ENCODE results near the gene PSMC4.

Gene PSMC4

GRCh38 chr19:39963898-39964297, 7.1 kb upstream of the PSMC4 start:
- TF ChIP-seq TCF12 (IDR thresholded peaks at IDR 0.05; ENCODE audit: low read depth) = no peak

GRCh38 chr19:39966617-39967016, 4.3 kb upstream of the PSMC4 start:
- TF ChIP-seq EGR1 (IDR thresholded peaks at IDR 0.05) = no peak
- TF ChIP-seq MAX (IDR thresholded peaks at IDR 0.05) = no peak
- TF ChIP-seq TEAD4 (IDR thresholded peaks at IDR 0.05) = no peak
- no peak for TF ChIP-seq TAF1 (IDR thresholded peaks at IDR 0.05; ENCODE audit: low read depth)
- TF ChIP-seq ZBTB7A (IDR thresholded peaks at IDR 0.05; ENCODE audit: low read depth) = no peak
- no peak for TF ChIP-seq RAD21 (IDR thresholded peaks at IDR 0.05; ENCODE audit: low read depth)
- no peak for TF ChIP-seq CEBPB (IDR thresholded peaks at IDR 0.05)
- TF ChIP-seq EP300 (IDR thresholded peaks at IDR 0.05; ENCODE audit: borderline replicate concordance) = no peak
- TF ChIP-seq CREB1 (IDR thresholded peaks at IDR 0.05; ENCODE audit: low read depth) = no peak
- TF ChIP-seq USF1 (IDR thresholded peaks at IDR 0.05) = no peak
- no peak for TF ChIP-seq FOXM1 (IDR thresholded peaks at IDR 0.05; ENCODE audit: borderline replicate concordance, low read depth)
- no peak for TF ChIP-seq REST (IDR thresholded peaks at IDR 0.05; ENCODE audit: low read depth)
- TF ChIP-seq YY1 (IDR thresholded peaks at IDR 0.05; ENCODE audit: low read depth) = no peak
- TF ChIP-seq TCF12 (IDR thresholded peaks at IDR 0.05; ENCODE audit: low read depth) = no peak
- TF ChIP-seq NFIC (IDR thresholded peaks at IDR 0.05) = no peak

- no peak for TF ChIP-seq CREB1 (IDR thresholded peaks at IDR 0.05; ENCODE audit: low read depth)
- no peak for TF ChIP-seq MAX (IDR thresholded peaks at IDR 0.05)
- no peak for TF ChIP-seq TCF12 (IDR thresholded peaks at IDR 0.05; ENCODE audit: low read depth)
- TF ChIP-seq FOXM1 (IDR thresholded peaks at IDR 0.05; ENCODE audit: borderline replicate concordance, low read depth) = no peak
These were observed 3.4 kb upstream of the PSMC4 start for GRCh38 chr19:39967561-39967960.

- TF ChIP-seq EGR1 (IDR thresholded peaks at IDR 0.05) = no peak
- no peak for TF ChIP-seq TCF12 (IDR thresholded peaks at IDR 0.05; ENCODE audit: low read depth)
- no peak for TF ChIP-seq ZBTB7A (IDR thresholded peaks at IDR 0.05; ENCODE audit: low read depth)
- TF ChIP-seq EP300 (IDR thresholded peaks at IDR 0.05; ENCODE audit: borderline replicate concordance) = no peak
These were observed 2.2 kb upstream of the PSMC4 start for GRCh38 chr19:39968789-39969188.

- TF ChIP-seq RAD21 (IDR thresholded peaks at IDR 0.05; ENCODE audit: low read depth) (no peak), TEAD4 (IDR thresholded peaks at IDR 0.05) (no peak), FOXM1 (IDR thresholded peaks at IDR 0.05; ENCODE audit: borderline replicate concordance, low read depth) (no peak), TAF1 (IDR thresholded peaks at IDR 0.05; ENCODE audit: low read depth) (no peak), CEBPB (IDR thresholded peaks at IDR 0.05) (no peak), MAX (IDR thresholded peaks at IDR 0.05) (no peak), EP300 (IDR thresholded peaks at IDR 0.05; ENCODE audit: borderline replicate concordance) (no peak), TCF12 (IDR thresholded peaks at IDR 0.05; ENCODE audit: low read depth) (no peak), USF1 (IDR thresholded peaks at IDR 0.05) (no peak), EGR1 (IDR thresholded peaks at IDR 0.05) (no peak)
These were observed 1.7 kb upstream of the PSMC4 start for GRCh38 chr19:39969266-39969665.

GRCh38 chr19:39969681-39970424, 1.1 kb upstream of the PSMC4 start:
- TF ChIP-seq USF1 (IDR thresholded peaks at IDR 0.05) (no peak), NFIC (IDR thresholded peaks at IDR 0.05) (no peak), FOXM1 (IDR thresholded peaks at IDR 0.05; ENCODE audit: borderline replicate concordance, low read depth) (no peak), CEBPB (IDR thresholded peaks at IDR 0.05) (no peak), TCF12 (IDR thresholded peaks at IDR 0.05; ENCODE audit: low read depth) (no peak), MAX (IDR thresholded peaks at IDR 0.05) (no peak), YY1 (IDR thresholded peaks at IDR 0.05; ENCODE audit: low read depth) (no peak), EP300 (IDR thresholded peaks at IDR 0.05; ENCODE audit: borderline replicate concordance) (no peak)

- no peak for TF ChIP-seq EGR1 (IDR thresholded peaks at IDR 0.05)
- TF ChIP-seq ZBTB7A (IDR thresholded peaks at IDR 0.05; ENCODE audit: low read depth) = no peak
- no peak for TF ChIP-seq CEBPB (IDR thresholded peaks at IDR 0.05)
- TF ChIP-seq EP300 (IDR thresholded peaks at IDR 0.05; ENCODE audit: borderline replicate concordance) = no peak
- TF ChIP-seq USF1 (IDR thresholded peaks at IDR 0.05) = no peak
- no peak for TF ChIP-seq REST (IDR thresholded peaks at IDR 0.05; ENCODE audit: low read depth)
- TF ChIP-seq CREB1 (IDR thresholded peaks at IDR 0.05; ENCODE audit: low read depth) = no peak
- no peak for TF ChIP-seq MAX (IDR thresholded peaks at IDR 0.05)
- no peak for TF ChIP-seq FOXM1 (IDR thresholded peaks at IDR 0.05; ENCODE audit: borderline replicate concordance, low read depth)
- no peak for TF ChIP-seq YY1 (IDR thresholded peaks at IDR 0.05; ENCODE audit: low read depth)
- TF ChIP-seq NFIC (IDR thresholded peaks at IDR 0.05) = no peak
- no peak for TF ChIP-seq TAF1 (IDR thresholded peaks at IDR 0.05; ENCODE audit: low read depth)
These were observed 615 bp upstream of the PSMC4 start for GRCh38 chr19:39970425-39970674.
